Neural crest cell (in vitro differentiated cells): Measurements from ENCODE around the gene EHBP1L1. TPM values are rescaled to one million over a fixed set of nuclear protein-coding genes. Genes with fewer than 3 reads are reported as not detected.
A peak's percentile ranks its signal among the peaks of the same experiment; 100 is the strongest.

Experiments used
- DNase-seq: peaks from one replicate; pipeline ENCODE4 v3.0.0; 2021; ENCODE audit warnings: low read depth, mixed read lengths, low spot score
- H3K27ac Mint-ChIP-seq: one replicate; pipeline ENCODE4 v1.8.0; 2021; ENCODE audit warnings: mild to moderate bottlenecking, mixed read lengths; ENCODE audit not compliant: unreplicated experiment
- H3K27me3 Mint-ChIP-seq: 2 replicates; pipeline ENCODE4 v1.8.0; 2021; ENCODE audit warnings: low read depth, mild to moderate bottlenecking, mixed read lengths
- H3K36me3 Mint-ChIP-seq: 2 replicates; pipeline ENCODE4 v1.8.0; 2021; ENCODE audit warnings: low read depth, mild to moderate bottlenecking, mixed read lengths
- H3K4me1 Mint-ChIP-seq: 2 replicates; pipeline ENCODE4 v1.8.0; 2021; ENCODE audit warnings: mixed read lengths
- H3K4me3 Mint-ChIP-seq: one replicate; pipeline ENCODE4 v1.8.0; 2021; ENCODE audit warnings: mild to moderate bottlenecking, mixed read lengths
- H3K9me3 Mint-ChIP-seq: 2 replicates; pipeline ENCODE4 v1.8.0; 2021; ENCODE audit warnings: mixed read lengths
- CTCF ChIP-seq: fragments of 200-600 bp; sonication (generic); conservative IDR thresholded peaks from 2 replicates; pipeline ENCODE4 v1.5.0; 2021; ENCODE audit warnings: antibody characterized with exemption, mild to moderate bottlenecking
- total RNA-seq: library from RNA; stranded (reverse); gene quantifications from 2 replicates; pipeline ENCODE4 v1.2.1, GENCODE V29; 2021

The EHBP1L1 gene
- total RNA-seq, 1 donor from 2014 or later = 13.6 TPM

GRCh38 chr11:65598258-65598699, 22.4 kb downstream of the EHBP1L1 start:
- Mint-ChIP-seq H3K27me3 (peaks cover 9% of the 10 kb centered on the region), H3K4me3 (no peak overlapping the region), H3K36me3 (peaks cover 4% of the 10 kb centered on the region), H3K9me3 (no peaks in the 10 kb centered on the region), H3K27ac (no peak overlapping the region), H3K4me1 (no peaks in the 10 kb centered on the region)
- no peak for DNase-seq
- TF ChIP-seq CTCF = no peak

GRCh38 chr11:65599216-65599954, 23.5 kb downstream of the EHBP1L1 start:
- peaks cover 2% of the 10 kb centered on the region for H3K27me3 Mint-ChIP-seq
- no peaks in the 10 kb centered on the region for H3K4me1 Mint-ChIP-seq
- DNase-seq = no peak
- no peak for TF ChIP-seq CTCF
- no peaks in the 10 kb centered on the region for H3K9me3 Mint-ChIP-seq
- H3K27ac Mint-ChIP-seq = no peak overlapping the region
- H3K4me3 Mint-ChIP-seq = peak overlapping the region; percentile 38
- peaks cover 8% of the 10 kb centered on the region for H3K36me3 Mint-ChIP-seq

GRCh38 chr11:65599955-65600246, 24.0 kb downstream of the EHBP1L1 start:
- H3K4me1 Mint-ChIP-seq = no peaks in the 10 kb centered on the region
- H3K36me3 Mint-ChIP-seq = peaks cover 8% of the 10 kb centered on the region
- no peak overlapping the region for H3K4me3 Mint-ChIP-seq
- TF ChIP-seq CTCF = no peak
- H3K9me3 Mint-ChIP-seq = no peaks in the 10 kb centered on the region
- H3K27me3 Mint-ChIP-seq = peaks cover 1% of the 10 kb centered on the region
- no peak for DNase-seq
- H3K27ac Mint-ChIP-seq = no peak overlapping the region

GRCh38 chr11:65604258-65604657, 28.4 kb downstream of the EHBP1L1 start:
- H3K27me3 Mint-ChIP-seq = no peaks in the 10 kb centered on the region
- H3K4me1 Mint-ChIP-seq = peaks cover 18% of the 10 kb centered on the region
- DNase-seq = no peak
- no peak overlapping the region for H3K27ac Mint-ChIP-seq
- H3K9me3 Mint-ChIP-seq = no peaks in the 10 kb centered on the region
- TF ChIP-seq CTCF = no peak
- H3K4me3 Mint-ChIP-seq = no peak overlapping the region
- H3K36me3 Mint-ChIP-seq = peaks cover 8% of the 10 kb centered on the region

GRCh38 chr11:65606876-65607613, 31.2 kb downstream of the EHBP1L1 start:
- H3K36me3 Mint-ChIP-seq = peaks cover 4% of the 10 kb centered on the region
- peak overlapping the region; percentile 27 for H3K27ac Mint-ChIP-seq
- TF ChIP-seq CTCF = no peak
- H3K9me3 Mint-ChIP-seq = no peaks in the 10 kb centered on the region
- H3K4me3 Mint-ChIP-seq = peak overlapping the region; percentile 81
- peaks cover 42% of the 10 kb centered on the region for H3K4me1 Mint-ChIP-seq
- DNase-seq = peak; percentile 78
- no peaks in the 10 kb centered on the region for H3K27me3 Mint-ChIP-seq
